Measurements from ENCODE around the gene LRPPRC. TPM values are rescaled to one million over a fixed set of nuclear protein-coding genes. Genes with fewer than 3 reads are reported as not detected.
A peak's percentile ranks its signal among the peaks of the same experiment; 100 is the strongest.
"Not testable (repeated sequence)": the region's sequence is repeated elsewhere in the genome, so short reads cannot be mapped to it uniquely, and the experiment has no call there.

Gene LRPPRC
- total and polyA plus RNA-seq, 2 donors: 34.8 to 52.7 TPM

- Histone ChIP-seq H3K36me3 (ENCODE audit: control insufficient read depth in 2 of 2, insufficient read depth in 2 of 2, low read length in 1 of 2) (no peaks in the 10 kb centered on the region), H3K4me3 (ENCODE audit: low read length in 2 of 2) (no peak overlapping the region), H3K27me3 (ENCODE audit: control insufficient read depth in 2 of 2, insufficient read depth in 1 of 2, low read length in 1 of 2) (no peaks in the 10 kb centered on the region), H3K4me1 (ENCODE audit: control insufficient read depth in 2 of 2, insufficient read depth in 2 of 2, low read length in 2 of 2) (no peaks in the 10 kb centered on the region), H3K27ac (ENCODE audit: low read depth in 1 of 2, low read length in 1 of 2) (no peak overlapping the region), H3K9me3 (ENCODE audit: control insufficient read depth in 2 of 2, insufficient read depth in 1 of 2, low read length in 1 of 2) (no peaks in the 10 kb centered on the region)
- DNase-seq (ENCODE audit: low read depth in 6 of 9, low spot score in 9 of 9): peak in 7 of 9 donors; percentile 29 to 74 (median 53)
- 44% methylated on average over 6 of the region's 6 CpGs for WGBS
These were observed 20.5 kb upstream of the LRPPRC start for GRCh38 chr2:44016282-44016681.

GRCh38 chr2:44015239-44015638 lies 19.4 kb upstream of the LRPPRC start:
- Histone ChIP-seq H3K4me1 (ENCODE audit: control insufficient read depth in 2 of 2, insufficient read depth in 2 of 2, low read length in 2 of 2) (no peaks in the 10 kb centered on the region), H3K9me3 (ENCODE audit: control insufficient read depth in 2 of 2, insufficient read depth in 1 of 2, low read length in 1 of 2) (no peaks in the 10 kb centered on the region), H3K27me3 (ENCODE audit: control insufficient read depth in 2 of 2, insufficient read depth in 1 of 2, low read length in 1 of 2) (no peaks in the 10 kb centered on the region), H3K36me3 (ENCODE audit: control insufficient read depth in 2 of 2, insufficient read depth in 2 of 2, low read length in 1 of 2) (no peaks in the 10 kb centered on the region), H3K4me3 (ENCODE audit: low read length in 2 of 2) (no peak overlapping the region), H3K27ac (ENCODE audit: low read depth in 1 of 2, low read length in 1 of 2) (no peak overlapping the region)
- WGBS: 93% methylated on average over 4 of the region's 4 CpGs
- no peak for DNase-seq (ENCODE audit: low read depth in 6 of 9, low spot score in 9 of 9)

GRCh38 chr2:44013205-44013604 lies 17.4 kb upstream of the LRPPRC start:
- H3K9me3 ChIP-seq (ENCODE audit: control insufficient read depth in 2 of 2, insufficient read depth in 1 of 2, low read length in 1 of 2); DNase-seq (ENCODE audit: low read depth in 6 of 9, low spot score in 9 of 9); H3K27ac ChIP-seq (ENCODE audit: low read depth in 1 of 2, low read length in 1 of 2); H3K27me3 ChIP-seq (ENCODE audit: control insufficient read depth in 2 of 2, insufficient read depth in 1 of 2, low read length in 1 of 2); H3K4me1 ChIP-seq (ENCODE audit: control insufficient read depth in 2 of 2, insufficient read depth in 2 of 2, low read length in 2 of 2); H3K4me3 ChIP-seq (ENCODE audit: low read length in 2 of 2); H3K36me3 ChIP-seq (ENCODE audit: control insufficient read depth in 2 of 2, insufficient read depth in 2 of 2, low read length in 1 of 2): not testable (repeated sequence)
- 97% methylated on average over 3 of the region's 3 CpGs for WGBS

- H3K4me1 ChIP-seq (ENCODE audit: control insufficient read depth in 2 of 2, insufficient read depth in 2 of 2, low read length in 2 of 2): no peaks in the 10 kb centered on the region
- H3K36me3 ChIP-seq (ENCODE audit: control insufficient read depth in 2 of 2, insufficient read depth in 2 of 2, low read length in 1 of 2): no peaks in the 10 kb centered on the region
- H3K4me3 ChIP-seq (ENCODE audit: low read length in 2 of 2): no peak overlapping the region
- 80% methylated on average over 7 of the region's 7 CpGs for WGBS
- no peak overlapping the region for H3K27ac ChIP-seq (ENCODE audit: low read depth in 1 of 2, low read length in 1 of 2)
- no peaks in the 10 kb centered on the region for H3K9me3 ChIP-seq (ENCODE audit: control insufficient read depth in 2 of 2, insufficient read depth in 1 of 2, low read length in 1 of 2)
- H3K27me3 ChIP-seq (ENCODE audit: control insufficient read depth in 2 of 2, insufficient read depth in 1 of 2, low read length in 1 of 2): no peaks in the 10 kb centered on the region
- no peak for DNase-seq (ENCODE audit: low read depth in 6 of 9, low spot score in 9 of 9)
These were observed 14.5 kb upstream of the LRPPRC start for GRCh38 chr2:44010266-44010665.

- Histone ChIP-seq H3K9me3 (ENCODE audit: control insufficient read depth in 2 of 2, insufficient read depth in 1 of 2, low read length in 1 of 2) (no peaks in the 10 kb centered on the region), H3K27me3 (ENCODE audit: control insufficient read depth in 2 of 2, insufficient read depth in 1 of 2, low read length in 1 of 2) (no peaks in the 10 kb centered on the region), H3K27ac (ENCODE audit: low read depth in 1 of 2, low read length in 1 of 2) (no peak overlapping the region), H3K4me3 (ENCODE audit: low read length in 2 of 2) (no peak overlapping the region), H3K4me1 (ENCODE audit: control insufficient read depth in 2 of 2, insufficient read depth in 2 of 2, low read length in 2 of 2) (no peaks in the 10 kb centered on the region), H3K36me3 (ENCODE audit: control insufficient read depth in 2 of 2, insufficient read depth in 2 of 2, low read length in 1 of 2) (no peaks in the 10 kb centered on the region)
- DNase-seq (ENCODE audit: low read depth in 6 of 9, low spot score in 9 of 9): no peak
- WGBS: 73% methylated on average over 3 of the region's 3 CpGs
These were observed 13.4 kb upstream of the LRPPRC start for GRCh38 chr2:44009136-44009735.

DNA sequence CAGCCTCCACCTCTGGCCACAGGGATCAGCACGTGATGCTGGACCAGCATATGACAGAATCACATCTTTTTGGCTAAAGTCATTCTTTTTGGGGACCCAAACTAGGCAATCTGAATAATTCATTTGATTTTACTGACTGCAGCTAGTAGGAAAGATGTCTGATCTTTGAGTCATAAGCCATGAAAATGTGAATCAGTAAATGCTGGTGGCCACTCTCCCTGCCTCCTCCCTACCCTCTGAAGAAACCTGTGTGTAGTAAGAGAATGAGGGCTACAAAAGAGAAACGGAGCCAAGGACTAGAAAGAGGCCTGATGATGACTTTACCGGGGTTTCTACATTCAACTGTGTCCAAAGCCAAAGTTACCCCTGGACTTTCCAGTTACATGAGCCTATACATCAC lies 10.1 kb upstream of the LRPPRC start:
- Histone ChIP-seq H3K27ac (ENCODE audit: low read depth in 1 of 2, low read length in 1 of 2) (no peak overlapping the region), H3K36me3 (ENCODE audit: control insufficient read depth in 2 of 2, insufficient read depth in 2 of 2, low read length in 1 of 2) (no peaks in the 10 kb centered on the region), H3K27me3 (ENCODE audit: control insufficient read depth in 2 of 2, insufficient read depth in 1 of 2, low read length in 1 of 2) (no peaks in the 10 kb centered on the region), H3K9me3 (ENCODE audit: control insufficient read depth in 2 of 2, insufficient read depth in 1 of 2, low read length in 1 of 2) (no peaks in the 10 kb centered on the region), H3K4me1 (ENCODE audit: control insufficient read depth in 2 of 2, insufficient read depth in 2 of 2, low read length in 2 of 2) (no peaks in the 10 kb centered on the region), H3K4me3 (ENCODE audit: low read length in 2 of 2) (no peak overlapping the region)
- WGBS: 93% methylated on average over 3 of the region's 3 CpGs
- DNase-seq (ENCODE audit: low read depth in 6 of 9, low spot score in 9 of 9): no peak

DNA sequence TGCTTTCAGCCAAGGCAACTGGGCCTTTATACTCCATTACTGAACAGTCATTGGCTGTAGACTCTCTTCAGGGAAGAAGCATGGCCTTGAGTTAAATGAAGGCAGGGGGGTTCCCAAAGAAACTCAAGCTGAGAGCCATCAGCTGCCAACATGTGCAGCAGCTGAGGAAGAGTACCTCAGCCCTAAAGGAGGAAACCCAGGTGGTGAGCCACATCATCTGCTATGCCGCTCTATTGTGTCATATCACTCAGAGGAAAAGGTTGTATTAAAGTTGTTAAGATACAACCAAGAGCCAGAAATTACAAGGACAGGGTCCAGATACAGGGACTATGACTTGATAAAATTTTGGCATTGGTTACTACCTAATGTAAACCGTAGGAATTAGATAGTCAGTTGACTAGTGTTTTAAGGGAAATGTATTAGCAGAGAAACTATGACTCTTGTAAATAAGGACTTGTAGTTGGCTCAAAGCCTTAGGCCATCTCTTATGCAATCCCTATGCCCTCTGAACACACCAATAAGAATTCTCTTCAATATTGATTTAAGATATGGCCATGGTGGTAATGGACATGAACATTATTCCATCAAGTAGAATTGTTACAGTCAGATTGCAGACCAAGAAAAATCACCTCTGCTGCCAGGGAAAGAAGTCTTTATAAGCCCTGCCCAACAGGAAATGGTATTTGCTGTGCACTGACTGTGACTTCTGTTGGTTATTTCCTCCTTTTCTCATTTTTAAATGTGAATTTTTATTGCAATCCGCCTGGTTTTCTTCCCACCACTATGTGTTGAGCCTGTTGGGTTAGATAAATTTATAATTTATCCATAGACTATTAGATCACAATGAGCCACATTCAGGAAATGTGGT lies 9.2 kb upstream of the LRPPRC start:
- no peaks in the 10 kb centered on the region for H3K27me3 ChIP-seq (ENCODE audit: control insufficient read depth in 2 of 2, insufficient read depth in 1 of 2, low read length in 1 of 2)

GRCh38 chr2:44001716-44002115 lies 5.9 kb upstream of the LRPPRC start:
- H3K36me3 ChIP-seq (ENCODE audit: control insufficient read depth in 2 of 2, insufficient read depth in 2 of 2, low read length in 1 of 2): no peaks in the 10 kb centered on the region
- H3K4me3 ChIP-seq (ENCODE audit: low read length in 2 of 2): no peak overlapping the region
- no peaks in the 10 kb centered on the region for H3K4me1 ChIP-seq (ENCODE audit: control insufficient read depth in 2 of 2, insufficient read depth in 2 of 2, low read length in 2 of 2)
- H3K9me3 ChIP-seq (ENCODE audit: control insufficient read depth in 2 of 2, insufficient read depth in 1 of 2, low read length in 1 of 2): no peaks in the 10 kb centered on the region
- DNase-seq (ENCODE audit: low read depth in 6 of 9, low spot score in 9 of 9): no peak
- H3K27ac ChIP-seq (ENCODE audit: low read depth in 1 of 2, low read length in 1 of 2): no peak overlapping the region
- H3K27me3 ChIP-seq (ENCODE audit: control insufficient read depth in 2 of 2, insufficient read depth in 1 of 2, low read length in 1 of 2): no peaks in the 10 kb centered on the region
- WGBS: 97% methylated on average over 1 of the region's 1 CpG

More for the DNA sequence above, 9.2 kb upstream of the LRPPRC start:
- 57% methylated on average over 3 of the region's 3 CpGs for WGBS
- Histone ChIP-seq H3K4me1 (ENCODE audit: control insufficient read depth in 2 of 2, insufficient read depth in 2 of 2, low read length in 2 of 2) (no peaks in the 10 kb centered on the region), H3K4me3 (ENCODE audit: low read length in 2 of 2) (no peak overlapping the region), H3K27ac (ENCODE audit: low read depth in 1 of 2, low read length in 1 of 2) (no peak overlapping the region), H3K36me3 (ENCODE audit: control insufficient read depth in 2 of 2, insufficient read depth in 2 of 2, low read length in 1 of 2) (no peaks in the 10 kb centered on the region), H3K9me3 (ENCODE audit: control insufficient read depth in 2 of 2, insufficient read depth in 1 of 2, low read length in 1 of 2) (no peaks in the 10 kb centered on the region)
- no peak for DNase-seq (ENCODE audit: low read depth in 6 of 9, low spot score in 9 of 9)

- Histone ChIP-seq H3K27me3 (ENCODE audit: control insufficient read depth in 2 of 2, insufficient read depth in 1 of 2, low read length in 1 of 2) (no peaks in the 10 kb centered on the region), H3K4me3 (ENCODE audit: low read length in 2 of 2) (no peak overlapping the region), H3K36me3 (ENCODE audit: control insufficient read depth in 2 of 2, insufficient read depth in 2 of 2, low read length in 1 of 2) (peaks cover 0 to 11% of the 10 kb centered on the region in 2 donors), H3K4me1 (ENCODE audit: control insufficient read depth in 2 of 2, insufficient read depth in 2 of 2, low read length in 2 of 2) (peaks cover 5 to 9% of the 10 kb centered on the region in 2 donors), H3K27ac (ENCODE audit: low read depth in 1 of 2, low read length in 1 of 2) (no peak overlapping the region), H3K9me3 (ENCODE audit: control insufficient read depth in 2 of 2, insufficient read depth in 1 of 2, low read length in 1 of 2) (peaks cover 0 to 4% of the 10 kb centered on the region in 2 donors)
- no peak for DNase-seq (ENCODE audit: low read depth in 6 of 9, low spot score in 9 of 9)
- WGBS: 95% methylated on average over 4 of the region's 4 CpGs
These were observed 2.5 kb upstream of the LRPPRC start for GRCh38 chr2:43998263-43998662.
